SK-N-SH (cell line): ENCODE results near the gene BLCAP. TPM values are rescaled to one million over a fixed set of nuclear protein-coding genes. Genes with fewer than 3 reads are reported as not detected.

Experiments
- CTCF ChIA-PET: fragments of 300-600, 350-600 bp; formaldehyde crosslinking; extraction: SDS; loops from one replicate; lab custom pipeline; 2021; lab: Yijun Ruan, JAX
- POLR2A ChIA-PET: fragments of 350-600 bp; sonication (Branson Sonifier 250); formaldehyde crosslinking; extraction: SDS; loops from one replicate; lab custom pipeline; 2020; ENCODE audit warnings: antibody characterized with exemption, inconsistent platforms; lab: Yijun Ruan, JAX
- DNase-seq: peaks from one replicate; pipeline ENCODE4 v3.0.0; 2012
- H2AFZ ChIP-seq: fragments of 200-600 bp; sonication (generic); 2 replicates; pipeline ENCODE4 v1.8.1; 2016; ENCODE audit warnings: antibody characterized with exemption, mild to moderate bottlenecking, low read depth
- H3F3A ChIP-seq: fragments of 200-600 bp; sonication (generic); replicated peaks from 2 replicates; pipeline ENCODE3; 2016; ENCODE audit warnings: antibody characterized with exemption, mild to moderate bottlenecking; ENCODE audit not compliant: insufficient read depth
- H3K27ac ChIP-seq, 2 experiments: fragments of 200-500 bp in 1 of 2; fragments of 200-600 bp in 1 of 2; sonication (Bioruptor generic) in 1 of 2; sonication (generic), shearing (Covaris generic) in 1 of 2; 2 replicates each; pipeline versions ENCODE4 v1.5.1 to v1.6.1; 2014 to 2016; ENCODE audit warnings: low read depth in 2 of 2, inconsistent platforms in 1 of 2, low read length in 1 of 2, mild to moderate bottlenecking in 1 of 2, mixed read lengths in 1 of 2
- H3K27me3 ChIP-seq: fragments of 200-600 bp; sonication (generic), shearing (Covaris generic); 2 replicates; pipeline ENCODE4 v1.6.1; 2016; ENCODE audit warnings: mixed run types; ENCODE audit not compliant: insufficient read depth
- H3K36me3 ChIP-seq, 2 experiments: fragments of 200-500 bp in 1 of 2; fragments of 200-600 bp in 1 of 2; sonication (Bioruptor generic) in 1 of 2; sonication (generic) in 1 of 2; replicated peaks in 1 of 2; 2 replicates each; pipeline versions ENCODE3 to v1.5.1; 2014 to 2016; ENCODE audit warnings: low read length in 1 of 2, mild to moderate bottlenecking in 1 of 2; ENCODE audit not compliant: insufficient read depth in 2 of 2, control insufficient read depth in 1 of 2
- H3K4me1 ChIP-seq, 2 experiments: fragments of 200-500 bp in 1 of 2; fragments of 200-600 bp in 1 of 2; sonication (Bioruptor generic) in 1 of 2; sonication (generic), shearing (Covaris generic) in 1 of 2; 2 replicates each; pipeline versions ENCODE4 v1.5.1 to v1.6.1; 2014 to 2016; ENCODE audit warnings: low read depth in 1 of 2, low read length in 1 of 2, mixed run types in 1 of 2; ENCODE audit not compliant: insufficient read depth in 2 of 2, control insufficient read depth in 1 of 2
- H3K4me2 ChIP-seq: fragments of 200-600 bp; sonication (generic), shearing (Covaris generic); 2 replicates; pipeline ENCODE4 v1.6.1; 2017; ENCODE audit warnings: mixed run types
- H3K4me3 ChIP-seq, 2 experiments: fragments of 200-500 bp in 1 of 2; fragments of 200-600 bp in 1 of 2; sonication (Bioruptor generic) in 1 of 2; sonication (generic), shearing (Covaris generic) in 1 of 2; 2 replicates each; pipeline versions ENCODE4 v1.5.1 to v1.8.1; 2014 to 2016; ENCODE audit warnings: low read depth in 2 of 2, inconsistent platforms in 1 of 2, low read length in 1 of 2, mild to moderate bottlenecking in 1 of 2, mixed read lengths in 1 of 2, moderate library complexity in 1 of 2
- H3K79me2 ChIP-seq: fragments of 200-600 bp; sonication (generic); 2 replicates; pipeline ENCODE4 v1.8.1; 2017; ENCODE audit warnings: mild to moderate bottlenecking; ENCODE audit not compliant: insufficient read depth
- H3K9ac ChIP-seq: fragments of 200-600 bp; sonication (generic); 2 replicates; pipeline ENCODE4 v1.6.1; 2017; ENCODE audit warnings: mixed run types
- H3K9me2 ChIP-seq: fragments of 200-600 bp; sonication (generic); 2 replicates; pipeline ENCODE4 v1.6.1; 2017; ENCODE audit warnings: mixed run types
- H3K9me3 ChIP-seq: fragments of 200-600 bp; sonication (generic); 2 replicates; pipeline ENCODE4 v1.6.1; 2017; ENCODE audit warnings: mixed run types, mild to moderate bottlenecking, moderate library complexity
- H4K20me1 ChIP-seq: fragments of 200-600 bp; sonication (generic); 2 replicates; pipeline ENCODE4 v1.6.1; 2017; ENCODE audit warnings: mild to moderate bottlenecking, mixed run types; ENCODE audit not compliant: insufficient read depth
- CHD2 ChIP-seq: fragments of 150-350 bp; IDR thresholded peaks from 2 replicates; pipeline ENCODE4 v1.6.1; 2018; ENCODE audit warnings: low read length; ENCODE audit not compliant: partially characterized antibody
- EZH2phosphoT487 ChIP-seq: fragments of 200-600 bp; sonication (generic); IDR thresholded peaks from 2 replicates; pipeline ENCODE4 v1.6.1; 2017; ENCODE audit warnings: low read depth, mixed run types, mild to moderate bottlenecking, antibody characterized with exemption, moderate library complexity, borderline replicate concordance
- FOSL2 ChIP-seq: IDR thresholded peaks from 2 replicates; pipeline ENCODE4 v1.4.0; 2012; ENCODE audit warnings: low read depth, mild to moderate bottlenecking, moderate library complexity, borderline replicate concordance
- GABPA ChIP-seq: IDR thresholded peaks from 2 replicates; pipeline ENCODE4 v1.4.0; 2012; ENCODE audit warnings: low read depth, mild to moderate bottlenecking
- GATA2 ChIP-seq: sonication (generic); formaldehyde crosslinking; IDR thresholded peaks from 2 replicates; pipeline ENCODE4 v1.5.0; 2020; ENCODE audit warnings: mild to moderate bottlenecking, missing genetic modification reagents
- JUND ChIP-seq: IDR thresholded peaks from 2 replicates; pipeline ENCODE4 v1.4.0; 2012
- NRF1 ChIP-seq: IDR thresholded peaks from 2 replicates; pipeline ENCODE4 v1.6.1; 2012; ENCODE audit warnings: low read depth, mild to moderate bottlenecking, low read length
- RAD21 ChIP-seq: IDR thresholded peaks from 2 replicates; pipeline ENCODE4 v1.6.1; 2012; ENCODE audit warnings: mild to moderate bottlenecking, low read length
- RXRA ChIP-seq: IDR thresholded peaks from 2 replicates; pipeline ENCODE4 v1.4.0; 2012; ENCODE audit warnings: low read depth, mild to moderate bottlenecking, borderline replicate concordance
- SIN3A ChIP-seq: IDR thresholded peaks from 2 replicates; pipeline ENCODE4 v1.6.1; 2012; ENCODE audit warnings: low read depth, mild to moderate bottlenecking, low read length, moderate library complexity, borderline replicate concordance
- USF2 ChIP-seq: fragments of 150-350 bp; IDR thresholded peaks from 2 replicates; pipeline ENCODE4 v1.6.1; 2017; ENCODE audit warnings: antibody characterized with exemption, low read length, low read depth, borderline replicate concordance
- WGBS: methylation state at CpG from one replicate; pipeline ENCODE4 v1.1.6; 2017; ENCODE audit warnings: low lambda C conversion rate; 5-methylcytosine and 5-hydroxymethylcytosine counted together
- polyA plus RNA-seq, 3 experiments: library from polyadenylated mRNA; depleted of rRNA; stranded (reverse); fragments of >200 nt; gene quantifications; 2 replicates each; pipeline ENCODE4 v1.2.3, GENCODE V29; 2012
- TF ChIP-seq, protein P1 (sequence below): IDR thresholded peaks from 2 replicates; pipeline ENCODE4 v1.4.0; 2012; ENCODE audit warnings: low read depth, borderline replicate concordance

BLCAP gene
- polyA plus RNA-seq, 1 of the 3 experiments (the other 2 are of a cell fraction) = 55.8 TPM

- Histone ChIP-seq H3K9ac (no peak overlapping the region), H4K20me1 (no peaks in the 10 kb centered on the region), H3F3A (no peaks in the 10 kb centered on the region)
- POLR2A ChIA-PET = interaction anchor here (0.6 kb wide), 1 partner anchor 272 kb away, joined by 3 read pairs; no protein-coding TSS in a partner anchor
- 79% methylated on average over 1 of the region's 1 CpG for WGBS
- TF ChIP-seq, protein P1, sequence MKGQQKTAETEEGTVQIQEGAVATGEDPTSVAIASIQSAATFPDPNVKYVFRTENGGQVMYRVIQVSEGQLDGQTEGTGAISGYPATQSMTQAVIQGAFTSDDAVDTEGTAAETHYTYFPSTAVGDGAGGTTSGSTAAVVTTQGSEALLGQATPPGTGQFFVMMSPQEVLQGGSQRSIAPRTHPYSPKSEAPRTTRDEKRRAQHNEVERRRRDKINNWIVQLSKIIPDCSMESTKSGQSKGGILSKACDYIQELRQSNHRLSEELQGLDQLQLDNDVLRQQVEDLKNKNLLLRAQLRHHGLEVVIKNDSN = no peak
- TF ChIP-seq SIN3A = no peak
- TF ChIP-seq USF2 = no peak
- TF ChIP-seq RXRA = no peak
- no peak for TF ChIP-seq JUND
- no peak for TF ChIP-seq RAD21
- TF ChIP-seq, all 33 proteins: peak for 0
- Histone ChIP-seq H3K27ac (no peak overlapping the region), H3K79me2 (no peaks in the 10 kb centered on the region), H3K4me1 (peaks cover 0 to 4% of the 10 kb centered on the region in 2 experiments; a peak in 1 of 4 replicates), H3K4me2 (no peak overlapping the region), H2AFZ (no peak overlapping the region), H3K4me3 (no peak overlapping the region), H3K9me2 (no peaks in the 10 kb centered on the region), H3K27me3 (no peaks in the 10 kb centered on the region), H3K36me3 (no peaks in the 10 kb centered on the region), H3K9me3 (no peaks in the 10 kb centered on the region)
- CTCF ChIA-PET = interaction anchor here (0.6 to 2.4 kb wide), 6 partner anchors 9 to 345 kb away, joined by 3 to 21 read pairs (median 4); partner anchors contain the start of gene BLCAP
- no peak for DNase-seq
Observed at GRCh38 chr20:37537505-37537904, 9.8 kb upstream of the BLCAP start.

GRCh38 chr20:37535443-37536132 lies 7.9 kb upstream of the BLCAP start:
- H3K4me1 ChIP-seq = peaks cover 0 to 4% of the 10 kb centered on the region in 2 experiments; a peak in 1 of 4 replicates
- no peaks in the 10 kb centered on the region for H3K9me2 ChIP-seq
- H3K36me3 ChIP-seq = no peaks in the 10 kb centered on the region
- no peaks in the 10 kb centered on the region for H3F3A ChIP-seq
- no peak overlapping the region for H3K4me3 ChIP-seq
- TF ChIP-seq GATA2 (no peak), FOSL2 (no peak), GABPA (no peak), CHD2 (no peak), SIN3A (no peak), NRF1 (no peak), EZH2phosphoT487 (no peak), RAD21 (no peak)
- ChIA-PET CTCF (interaction anchor here (1.0 to 12.5 kb wide), 13 partner anchors 9 to 341 kb away, joined by 3 to 280 read pairs (median 4); no protein-coding TSS in a partner anchor), POLR2A (no interaction called here)
- no peaks in the 10 kb centered on the region for H4K20me1 ChIP-seq
- DNase-seq = no peak
- 69% methylated on average over 10 of the region's 10 CpGs for WGBS
- H2AFZ ChIP-seq = no peak overlapping the region
- no peaks in the 10 kb centered on the region for H3K27me3 ChIP-seq
- H3K79me2 ChIP-seq = no peaks in the 10 kb centered on the region
- no peaks in the 10 kb centered on the region for H3K9me3 ChIP-seq
- no peak overlapping the region for H3K9ac ChIP-seq
- no peak overlapping the region for H3K27ac ChIP-seq
- H3K4me2 ChIP-seq = no peak overlapping the region
